PFSK-1 (cell line): ENCODE data around the gene MFN2.

Experiments
- POLR2AphosphoS5 ChIP-seq: IDR thresholded peaks from 2 replicates; pipeline ENCODE4 v1.6.1; 2012; ENCODE audit warnings: low read depth, mild to moderate bottlenecking, control low read depth, low read length, moderate library complexity
- SIN3A ChIP-seq: IDR thresholded peaks from 2 replicates; pipeline ENCODE4 v1.6.1; 2012; ENCODE audit warnings: mild to moderate bottlenecking, low read length, moderate library complexity, borderline replicate concordance; ENCODE audit not compliant: insufficient read depth
- TAF1 ChIP-seq: IDR thresholded peaks from 2 replicates; pipeline ENCODE4 v1.6.1; 2012; ENCODE audit warnings: low read length, control low read depth, borderline replicate concordance; ENCODE audit not compliant: insufficient read depth

GRCh38 chr1:12032161-12032621 lies 51.9 kb downstream of the MFN2 start:
- TF ChIP-seq POLR2AphosphoS5: no peak
- no peak for TF ChIP-seq SIN3A
- no peak for TF ChIP-seq TAF1
